SKM-1 treated with dmso at 0.1 percent for 144 hours (cell line): ENCODE measurements around the gene CETP.

Source experiments
- DNase-seq: peaks from one replicate; lab custom pipeline; 2025; ENCODE audit not compliant: unreplicated experiment; lab: John Stamatoyannopoulos, UW

CETP gene

DNA sequence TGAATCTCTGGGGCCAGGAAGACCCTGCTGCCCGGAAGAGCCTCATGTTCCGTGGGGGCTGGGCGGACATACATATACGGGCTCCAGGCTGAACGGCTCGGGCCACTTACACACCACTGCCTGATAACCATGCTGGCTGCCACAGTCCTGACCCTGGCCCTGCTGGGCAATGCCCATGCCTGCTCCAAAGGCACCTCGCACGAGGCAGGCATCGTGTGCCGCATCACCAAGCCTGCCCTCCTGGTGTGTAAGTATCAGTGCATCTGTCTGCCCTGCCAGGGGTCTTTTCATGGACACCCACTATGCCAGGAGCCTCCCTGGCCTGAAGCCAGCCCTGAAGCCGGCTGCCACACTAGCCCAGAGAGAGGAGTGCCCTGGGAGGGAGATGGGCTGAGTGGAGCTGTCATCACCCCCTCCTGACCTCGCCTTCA is at the start of gene CETP:
CETP (plus strand) TSS at position 100 of the 431 bp plus-strand sequence; CDS start at position 130, 30 bp downstream.
- no peak for DNase-seq

DNA sequence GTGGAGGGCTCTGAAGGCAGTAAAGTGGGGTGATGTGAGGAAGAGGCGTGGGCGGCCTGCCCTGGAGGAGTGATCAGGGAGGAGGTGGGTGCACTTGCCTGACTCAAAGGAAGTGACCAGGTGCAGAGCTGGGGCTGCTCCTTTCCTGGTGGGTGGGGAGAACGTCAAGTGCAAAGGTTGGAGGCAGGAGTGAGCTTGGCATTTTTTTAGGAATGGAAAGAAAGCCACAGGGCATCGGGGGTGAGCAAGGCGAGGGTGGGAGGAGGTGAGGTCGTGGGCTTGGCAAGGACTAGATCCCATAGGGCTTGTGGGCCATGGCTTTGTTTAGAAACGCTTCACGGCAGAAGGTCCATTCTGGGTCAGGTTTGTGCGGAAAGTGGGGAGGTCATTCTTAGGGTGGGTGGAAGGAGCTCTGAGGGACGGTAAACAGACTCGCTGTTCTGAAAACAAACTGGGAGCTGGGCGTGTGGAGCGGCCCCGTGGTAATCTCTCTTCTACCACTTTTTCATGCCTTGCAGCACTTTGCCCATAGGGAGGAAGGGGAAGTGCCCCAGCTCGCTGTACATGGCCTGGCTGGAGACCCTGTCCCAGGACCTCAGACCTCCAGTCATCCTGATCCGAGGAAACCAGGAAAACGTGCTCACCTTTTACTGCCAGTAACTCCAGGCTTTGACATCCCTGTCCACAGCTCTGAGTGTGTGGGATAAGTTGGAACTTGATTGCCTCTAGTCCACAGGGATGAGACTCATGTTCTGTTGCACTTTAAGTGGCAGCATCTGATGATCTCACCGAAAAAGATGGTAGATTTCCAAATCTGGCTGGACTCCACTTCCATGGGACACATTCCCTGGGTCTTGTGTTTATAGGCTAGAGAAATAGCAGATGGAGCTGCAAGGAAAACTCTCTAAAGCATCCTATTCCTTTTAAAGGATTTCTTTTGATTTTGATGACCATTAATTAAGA is 48.7 kb upstream of the CETP start:
- no peak for DNase-seq

- no peak for DNase-seq
Observed at GRCh38 chr16:56914896-56915295, 46.9 kb upstream of the CETP start.

- no peak for DNase-seq
Observed at GRCh38 chr16:56915336-56916119, 46.2 kb upstream of the CETP start.

GRCh38 chr16:56916571-56917403 is 45.0 kb upstream of the CETP start:
- no peak for DNase-seq

DNA sequence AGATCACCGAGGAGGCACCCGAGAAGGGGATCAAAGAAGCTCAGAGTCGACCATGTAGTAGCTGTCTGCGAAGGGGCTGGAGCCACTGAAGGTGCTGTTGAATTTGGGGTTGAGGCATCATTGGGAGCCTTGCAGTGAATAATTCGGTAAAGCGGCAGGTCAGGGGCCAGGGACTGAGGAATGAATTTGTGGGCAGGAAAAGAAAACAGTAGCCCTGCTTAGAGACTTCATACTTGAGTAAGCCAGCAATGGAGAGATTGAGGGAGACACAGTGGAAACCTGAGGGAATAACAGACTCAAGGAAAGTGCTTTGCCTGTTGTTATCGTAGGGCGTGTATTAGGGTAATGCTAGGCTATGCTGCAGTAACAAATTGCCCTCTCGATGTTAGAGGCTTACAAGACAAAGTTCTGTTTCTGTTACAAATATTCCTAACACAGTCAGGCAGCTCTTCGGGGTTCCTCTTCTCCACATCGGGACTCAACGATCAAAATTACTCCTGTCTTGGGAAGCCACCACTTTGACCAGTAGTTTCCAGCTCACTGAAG is 43.2 kb upstream of the CETP start:
- DNase-seq: no peak

- DNase-seq: no peak
Observed at GRCh38 chr16:56919099-56919800, 42.5 kb upstream of the CETP start.

GRCh38 chr16:56921571-56921970 is 40.2 kb upstream of the CETP start:
- DNase-seq: no peak

- DNase-seq: no peak
Observed at GRCh38 chr16:56923481-56924091, 38.2 kb upstream of the CETP start.

GRCh38 chr16:56927471-56927870 is 34.3 kb upstream of the CETP start:
- DNase-seq: no peak

DNA sequence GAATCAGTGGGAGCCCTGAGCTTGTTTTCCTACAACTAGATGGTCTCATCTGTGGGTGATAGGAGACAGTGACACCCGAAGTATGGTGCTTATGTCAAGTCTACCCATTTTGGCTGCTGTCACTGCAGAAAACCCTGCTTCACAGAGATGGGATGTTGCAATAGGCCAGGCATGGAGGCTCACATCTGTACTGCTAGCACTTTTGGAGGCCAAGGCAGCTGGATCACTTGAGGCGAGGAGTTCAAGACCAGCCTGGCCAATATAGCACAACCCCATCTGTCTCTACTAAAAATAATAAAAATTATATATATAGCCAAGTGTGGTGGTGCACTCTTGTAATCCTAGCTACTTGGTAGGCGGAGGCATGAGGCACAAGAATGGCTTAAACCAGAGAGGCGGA is 32.1 kb upstream of the CETP start:
- DNase-seq: no peak

DNA sequence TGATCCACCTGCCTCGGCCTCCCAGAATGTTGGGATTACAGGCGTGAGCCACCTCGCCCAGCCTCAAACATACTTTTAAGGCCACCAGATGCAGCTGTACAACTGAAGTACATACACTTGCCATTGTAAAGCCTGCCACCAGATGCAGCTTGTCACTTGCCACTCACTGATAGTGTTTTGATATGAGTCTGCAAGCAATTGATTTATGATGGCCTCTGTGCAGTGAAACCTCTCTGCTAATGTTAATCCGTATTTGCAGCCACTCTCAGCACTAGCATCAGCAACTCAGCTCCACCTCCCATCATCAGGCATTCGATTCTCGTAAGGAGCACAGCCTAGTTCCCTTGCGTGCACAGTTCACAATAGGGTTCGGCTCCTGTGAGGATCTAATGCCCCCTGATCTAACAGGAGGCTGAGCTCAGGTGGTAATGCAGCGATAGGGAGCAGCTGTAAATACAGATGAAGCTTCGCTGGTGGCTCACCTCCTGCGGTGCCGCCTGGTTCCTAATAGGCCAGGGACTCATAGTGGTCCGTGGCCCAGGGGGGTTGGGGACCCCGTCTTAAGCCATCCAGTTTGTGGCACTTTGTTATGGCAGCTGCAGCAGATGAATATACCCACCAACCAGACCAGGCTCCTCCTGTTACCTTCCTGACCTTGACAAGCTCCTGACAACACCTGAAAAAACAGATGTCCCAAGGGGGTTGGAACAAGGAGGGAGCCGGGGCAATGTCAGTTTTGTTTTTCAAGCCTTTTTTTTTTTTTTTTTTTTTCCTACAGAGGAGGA is 31.1 kb upstream of the CETP start:
- no peak for DNase-seq

DNA sequence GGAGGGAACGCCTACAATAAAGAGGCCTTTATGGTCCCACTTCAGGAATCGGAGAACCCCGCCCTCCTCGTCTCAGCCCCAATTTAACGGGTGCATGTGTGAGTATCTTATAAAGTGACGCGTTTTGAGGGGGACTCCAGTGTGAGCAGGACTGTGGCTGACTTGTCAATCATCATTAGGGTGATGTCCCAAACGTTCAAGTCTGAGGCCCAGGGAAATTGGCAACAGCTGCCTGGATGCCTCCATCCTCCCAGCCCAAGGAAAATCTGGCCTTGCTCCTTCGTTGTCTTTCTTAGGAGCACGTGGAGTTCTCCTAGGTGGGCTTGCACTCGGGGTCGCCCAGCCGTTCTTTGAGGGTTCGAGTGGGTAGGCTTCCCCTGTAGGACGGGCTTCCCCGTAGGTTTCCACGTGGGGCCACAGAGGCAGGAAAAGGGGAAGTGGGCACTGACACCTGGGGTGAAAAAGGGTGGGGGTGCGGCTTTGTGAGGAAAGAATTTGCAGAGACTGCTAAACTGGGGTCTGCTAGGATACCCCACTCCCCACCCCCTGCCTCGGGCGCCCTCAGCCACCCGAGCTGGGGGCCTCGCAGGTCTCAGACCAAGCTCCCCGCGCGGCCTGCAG is 30.4 kb upstream of the CETP start:
- peak; percentile 72 for DNase-seq

- DNase-seq: peak; percentile 96
Observed at GRCh38 chr16:56931892-56932720, 29.6 kb upstream of the CETP start, which contains the start of gene HERPUD1. TSS of gene HERPUD1 (plus strand) at chr16:56932142. CDS start at chr16:56932245, 103 bp downstream.

GRCh38 chr16:56932721-56933619 is 28.8 kb upstream of the CETP start:
- peak; percentile 60 for DNase-seq

- no peak for DNase-seq
Observed at GRCh38 chr16:56933828-56934598, 27.7 kb upstream of the CETP start.
